ACHN (cell line): ENCODE data around the gene SLC51A.
"Not testable (repeated sequence)": the region's sequence is repeated elsewhere in the genome, so short reads cannot be mapped to it uniquely, and the experiment has no call there.

Experiments used
- DNase-seq: peaks from one replicate; pipeline ENCODE4 v3.0.0-alpha.2; 2015
- in situ Hi-C: cut with HindIII; loops from 2 replicates; pipeline ENCODE4 v1.10.0; 2017; ENCODE audit warnings: low sequenced_read_pairs, low pct_ligation_motif_present, low pct_unique_long_range_greater_than_20kb

SLC51A gene

DNA sequence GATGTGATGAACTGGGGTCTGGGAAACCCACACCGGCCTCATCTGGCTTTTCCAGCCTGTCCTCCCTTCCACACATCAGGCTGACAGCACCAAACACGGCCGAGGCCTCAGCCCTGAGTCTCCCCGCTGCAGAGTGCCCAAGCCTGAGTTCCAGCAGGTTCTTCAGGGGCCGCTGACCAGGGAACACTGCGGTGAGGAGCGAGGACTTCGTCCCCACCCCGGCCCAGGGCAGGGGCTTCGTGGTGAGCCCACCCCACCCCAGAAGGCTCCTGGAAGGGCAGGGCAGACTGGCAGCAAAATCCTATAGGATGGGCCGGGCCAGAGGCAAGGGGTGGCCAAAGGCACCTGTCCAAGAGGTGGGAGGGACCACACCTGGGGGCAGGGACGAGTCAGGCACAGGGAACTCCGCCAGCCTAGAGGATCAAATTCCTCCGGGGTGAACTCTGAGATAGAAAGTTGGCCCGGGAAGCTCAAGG, at the start of gene SLC51A:
Gene SLC51A, plus strand, starts transcription at position 446 of the 476 bp plus-strand sequence. CDS start 179 bp downstream, outside the sequence.
- DNase-seq: no peak
- in situ Hi-C loops: no loop called here

DNA sequence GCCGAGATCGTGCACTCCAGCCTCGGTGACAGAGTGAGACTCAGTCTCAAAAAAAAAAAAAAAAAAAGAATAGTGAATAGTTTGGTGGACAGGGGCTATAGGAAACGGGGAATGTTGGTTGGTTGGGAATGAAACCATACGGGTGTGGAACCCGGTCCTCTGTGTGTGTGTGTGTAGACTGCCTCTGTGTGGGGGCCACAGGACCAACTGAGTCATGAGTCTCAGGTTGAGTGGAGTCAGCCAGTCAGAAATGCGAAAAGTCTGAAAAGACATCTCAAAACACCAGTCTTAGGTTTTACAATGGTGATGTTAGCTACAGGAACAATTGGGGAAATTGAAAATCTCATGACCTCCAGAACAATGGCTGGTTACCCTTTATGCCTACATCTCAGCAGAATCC, 49.6 kb upstream of the SLC51A start:
- DNase-seq: no peak
- in situ Hi-C loops: no loop called here

DNA sequence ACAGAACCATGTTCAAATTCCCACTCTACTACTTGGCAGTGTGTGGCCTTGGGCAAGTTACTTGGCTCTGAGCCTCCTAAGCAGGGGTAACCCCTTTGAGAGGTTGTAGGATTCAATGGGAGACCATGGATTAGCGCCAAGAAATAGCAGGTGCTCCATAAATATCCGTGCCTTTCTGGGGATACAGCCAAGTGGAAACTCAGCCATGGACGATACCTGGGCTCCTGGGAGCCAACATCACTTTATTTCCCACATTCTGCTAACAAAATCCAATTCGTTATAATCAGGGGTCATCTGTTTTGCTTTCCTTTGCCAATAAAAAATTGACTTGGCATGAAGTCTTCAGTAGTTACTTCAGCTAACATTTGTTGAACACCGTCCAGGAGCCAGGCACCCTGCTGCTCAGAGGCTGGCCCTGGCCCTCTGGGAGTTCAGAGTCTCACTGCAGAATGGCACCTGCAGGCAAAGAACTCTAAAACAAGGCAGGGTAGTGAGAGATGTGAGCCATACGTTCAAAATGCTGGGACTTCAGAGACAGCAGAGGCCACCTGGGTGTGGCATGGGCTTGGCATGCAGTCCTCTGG, 47.4 kb upstream of the SLC51A start:
- in situ Hi-C loops: no loop called here
- no peak for DNase-seq

DNA sequence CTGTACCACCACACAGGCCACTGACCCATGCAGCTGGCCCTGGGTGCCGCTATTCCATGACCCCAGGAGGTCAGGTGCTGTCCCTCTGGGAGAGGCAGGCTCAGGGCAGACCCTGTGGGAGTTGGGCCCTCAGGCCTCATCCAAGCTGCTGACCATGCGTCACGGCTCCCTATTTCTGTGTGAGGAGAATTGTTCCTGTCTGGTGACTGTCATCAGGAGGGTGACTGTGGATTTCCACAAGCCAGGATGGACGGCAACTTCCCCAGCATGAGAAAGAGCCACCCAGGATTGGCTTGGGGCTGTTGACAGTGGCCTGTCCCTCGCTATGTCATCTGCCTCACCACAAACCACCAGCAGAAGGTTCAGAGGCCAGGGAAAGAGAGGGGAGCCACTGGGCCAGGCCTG, 46.5 kb upstream of the SLC51A start:
- no peak for DNase-seq
- in situ Hi-C loops: no loop called here

DNA sequence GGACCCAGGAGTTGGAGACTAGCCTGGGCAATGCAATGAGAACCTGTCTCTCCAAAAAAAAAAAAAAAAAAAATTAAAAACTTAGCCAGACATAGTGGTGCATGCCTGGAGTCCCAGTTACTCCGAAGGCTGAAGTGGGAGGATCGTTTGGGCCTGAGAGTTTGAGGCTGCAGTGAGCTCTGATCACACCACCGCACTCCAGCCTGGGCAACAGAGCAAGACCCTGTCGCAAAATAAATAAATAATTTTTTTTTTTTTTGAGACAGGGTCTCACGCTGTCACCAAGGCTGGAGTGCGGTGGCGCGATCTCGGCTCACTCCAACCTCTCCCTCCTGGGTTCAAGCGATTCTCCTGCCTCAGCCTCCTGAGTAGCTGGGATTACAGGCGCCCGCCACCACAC, 46.0 kb upstream of the SLC51A start:
- DNase-seq: not testable (repeated sequence)

DNA sequence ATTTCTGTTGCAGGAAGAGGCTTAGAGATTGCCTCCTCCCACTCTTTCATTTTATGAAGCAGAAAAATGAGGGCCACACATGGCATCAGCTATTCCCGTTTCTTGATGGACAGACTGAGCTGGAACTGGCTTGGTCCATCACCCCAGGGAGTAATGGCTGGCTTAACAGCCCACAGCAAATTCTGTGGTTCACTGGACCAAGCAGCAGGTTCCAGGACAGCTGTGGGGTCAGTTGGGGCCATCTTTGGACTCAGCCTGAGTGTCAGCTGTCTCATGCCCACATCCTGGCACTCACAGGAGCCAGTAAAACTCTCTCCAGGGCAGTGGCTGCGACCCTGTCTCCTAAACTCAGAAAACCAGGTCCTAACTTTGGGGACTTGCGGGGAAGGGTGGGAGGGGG, 41.7 kb upstream of the SLC51A start:
- no peak for DNase-seq
- in situ Hi-C loops: no loop called here

More for the DNA sequence above, 46.0 kb upstream of the SLC51A start:
- in situ Hi-C loops: not testable (repeated sequence)

DNA sequence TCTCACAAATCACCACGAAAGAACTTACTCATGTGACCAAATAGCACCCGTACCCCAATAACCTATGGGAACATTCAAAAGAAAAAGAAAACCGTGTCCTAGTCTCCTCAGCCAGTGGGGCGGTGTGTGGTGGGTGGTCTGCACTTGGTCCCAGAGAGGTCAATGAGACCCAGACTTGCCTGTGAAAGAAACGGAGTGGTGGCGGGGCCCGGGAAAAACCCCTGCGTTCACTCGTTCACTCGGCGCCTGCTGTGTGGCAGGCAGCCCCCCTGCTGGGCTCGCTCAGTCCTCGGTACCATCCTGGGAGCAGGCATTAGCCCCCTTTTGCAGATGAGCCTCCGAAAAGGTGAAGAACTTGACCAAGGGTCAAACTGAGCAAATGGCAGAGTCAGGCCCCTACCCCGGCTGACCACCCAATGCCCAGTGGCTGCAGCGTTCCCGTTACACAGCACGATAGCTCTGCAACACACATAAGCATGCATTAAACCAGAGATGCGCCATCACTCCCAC, 41.2 kb upstream of the SLC51A start:
- in situ Hi-C loops: no loop called here
- DNase-seq: no peak

DNA sequence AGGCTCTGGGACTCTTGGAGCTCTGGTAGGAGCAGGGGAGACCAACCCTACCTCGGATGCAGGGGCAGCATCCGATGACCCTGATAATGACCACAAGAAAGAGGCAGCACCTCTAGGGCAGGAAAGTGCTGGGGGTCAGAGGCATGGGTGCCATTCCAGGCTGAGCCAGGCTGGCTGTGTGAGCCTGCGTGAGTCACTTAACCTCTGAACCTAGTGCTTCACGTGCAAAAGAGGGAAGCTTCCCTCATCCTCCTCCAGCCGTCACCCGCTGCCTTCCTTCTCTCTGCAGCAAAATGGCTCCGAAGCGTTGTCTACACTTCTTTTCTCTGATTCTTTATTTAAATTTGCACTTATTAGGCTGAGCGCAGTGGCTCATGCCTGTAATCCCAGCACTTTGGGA, 40.6 kb upstream of the SLC51A start:
- in situ Hi-C loops: no loop called here
- no peak for DNase-seq

DNA sequence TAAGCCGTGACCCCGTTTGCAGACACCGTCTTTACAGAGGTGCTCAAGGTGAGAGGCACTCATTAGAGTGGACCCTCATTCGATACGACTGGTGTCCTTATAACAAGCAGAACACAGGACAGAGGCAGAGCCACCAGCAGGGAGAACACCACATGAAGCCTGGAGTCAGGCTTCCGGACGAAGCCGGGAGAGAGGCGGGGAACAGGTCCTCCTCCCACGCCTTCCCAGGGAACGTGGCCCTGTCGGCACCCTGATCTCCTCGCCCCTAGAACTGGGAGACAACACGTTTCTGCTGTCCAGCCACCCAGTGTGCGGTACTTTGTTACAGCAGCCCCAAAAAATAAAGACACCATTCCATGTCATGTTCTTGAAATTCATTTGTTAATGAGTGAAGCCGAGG, 38.8 kb upstream of the SLC51A start:
- in situ Hi-C loops: no loop called here

DNA sequence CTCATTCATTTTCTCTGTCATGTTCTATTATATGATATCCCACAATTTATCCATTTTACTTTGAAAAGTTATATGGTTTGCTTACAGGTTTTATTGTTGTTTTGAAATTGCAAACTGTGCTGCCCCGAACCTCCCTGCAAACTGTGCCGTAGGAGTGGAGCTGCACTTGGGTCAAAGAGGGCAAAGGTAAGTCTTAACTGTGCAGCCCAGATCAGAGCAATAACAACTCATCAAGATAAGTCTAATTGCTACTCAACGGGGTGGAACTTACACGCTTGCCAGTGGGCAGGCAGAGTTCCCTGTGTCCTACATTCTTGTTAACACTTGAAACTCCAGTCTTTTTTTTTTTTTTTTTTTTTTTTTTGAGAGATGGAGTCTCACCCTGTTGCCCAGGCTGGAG, 38.4 kb upstream of the SLC51A start:
- in situ Hi-C loops: no loop called here
- no peak for DNase-seq

More for the DNA sequence above, 38.8 kb upstream of the SLC51A start:
- DNase-seq: no peak

DNA sequence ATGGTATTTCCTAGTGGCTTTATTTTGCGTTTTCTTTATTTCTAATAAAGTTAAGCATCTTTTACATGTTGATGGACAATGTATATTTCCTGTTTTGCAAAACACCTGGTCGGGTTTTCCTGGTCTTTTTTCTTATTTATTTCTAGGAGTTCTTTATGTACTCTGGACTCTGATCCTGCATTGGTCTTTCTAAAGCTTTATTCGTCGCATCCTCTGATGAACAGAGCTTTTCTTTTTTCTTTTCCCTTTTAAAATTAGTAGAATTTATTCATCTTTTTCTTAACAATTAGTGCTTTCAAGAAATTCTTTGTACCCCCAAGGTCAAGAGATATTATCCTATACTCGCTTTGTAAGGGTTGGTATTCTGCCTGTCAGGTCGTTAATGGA, 37.3 kb upstream of the SLC51A start:
- no peak for DNase-seq
- in situ Hi-C loops: no loop called here

DNA sequence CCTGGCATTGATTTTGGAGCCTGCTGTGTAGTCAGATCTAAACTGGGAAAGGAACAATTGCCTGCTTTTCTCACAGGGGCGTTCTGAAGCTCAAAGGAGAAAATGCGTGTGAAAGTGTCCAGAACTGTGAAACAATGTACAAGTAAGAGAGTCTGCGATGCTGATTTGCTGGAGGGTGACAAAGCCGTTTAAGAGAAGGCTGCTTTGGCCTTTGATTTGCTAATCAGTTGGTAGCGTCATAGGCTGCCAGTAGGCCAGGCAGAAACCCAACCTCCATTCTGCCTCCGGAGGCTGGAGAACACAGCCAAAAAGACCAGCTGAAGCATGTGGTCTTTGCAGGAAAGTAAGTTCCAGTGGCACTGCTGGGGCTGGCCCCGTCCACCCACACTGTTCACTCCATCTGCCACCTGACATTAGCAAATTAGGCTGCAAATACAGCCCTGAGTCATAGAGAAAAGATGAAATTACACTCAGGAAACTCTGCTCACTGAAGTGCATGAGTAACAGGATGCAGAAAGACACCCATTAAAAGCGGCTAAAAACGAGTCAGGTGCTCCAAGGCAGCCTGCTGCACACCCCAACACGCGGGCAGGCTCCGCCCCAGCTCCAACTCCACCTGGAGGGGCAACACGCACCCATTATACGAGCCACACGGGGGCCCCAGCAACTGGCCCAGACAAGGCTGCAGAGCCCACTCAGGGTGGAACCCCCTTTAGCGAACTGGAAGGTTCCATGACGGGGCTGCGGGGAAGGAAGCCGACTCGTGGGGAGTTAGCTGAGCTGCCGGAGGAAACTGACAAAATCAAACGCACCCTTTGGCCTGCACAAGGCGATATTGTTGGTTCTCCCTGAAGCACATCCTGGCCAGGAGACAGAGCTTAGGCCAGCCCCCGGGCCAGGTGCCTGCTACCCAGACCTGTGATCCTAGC, 36.7 kb upstream of the SLC51A start:
- no peak for DNase-seq
- in situ Hi-C loops: no loop called here

DNA sequence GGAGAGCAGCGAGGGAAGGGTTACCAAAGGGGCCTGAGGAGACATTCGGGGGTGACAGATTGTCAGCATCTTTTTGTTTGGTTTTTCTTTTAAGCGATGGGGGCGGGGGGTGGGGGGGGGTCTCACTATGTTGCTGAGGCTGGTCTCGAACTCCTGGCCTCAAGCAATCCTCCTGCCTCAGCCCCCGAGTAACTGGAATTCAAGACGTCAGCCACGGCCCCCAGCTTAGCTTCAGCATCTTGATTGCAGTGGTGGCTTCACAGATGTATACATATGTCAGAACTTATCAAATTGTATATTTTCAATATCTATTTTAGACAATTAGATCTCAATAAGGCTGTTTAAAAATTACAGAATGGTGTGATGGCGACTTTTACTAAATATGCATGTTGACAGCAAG, 36.0 kb upstream of the SLC51A start:
- no peak for DNase-seq
- in situ Hi-C loops: no loop called here

DNA sequence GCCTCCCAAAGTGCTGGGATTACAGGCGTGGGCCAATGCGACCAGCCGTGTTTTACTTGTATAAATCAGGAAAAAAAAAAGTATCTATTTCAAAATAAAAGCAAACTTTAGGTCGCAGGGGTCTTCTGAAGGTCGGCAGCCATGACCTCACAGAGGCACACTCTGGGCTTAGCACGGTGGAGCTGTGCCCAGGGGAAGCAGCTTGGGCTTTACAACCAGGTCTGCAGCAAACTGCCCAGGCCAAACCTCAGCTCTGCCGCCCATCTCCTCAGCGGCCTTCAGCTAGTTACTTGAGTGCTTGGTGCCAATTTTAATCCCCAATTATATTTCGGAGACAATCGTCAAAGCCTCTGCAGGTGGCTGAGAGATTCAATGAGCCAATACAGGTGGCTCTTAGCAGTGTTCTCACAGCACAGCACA, 35.2 kb upstream of the SLC51A start:
- in situ Hi-C loops: no loop called here
- DNase-seq: no peak

DNA sequence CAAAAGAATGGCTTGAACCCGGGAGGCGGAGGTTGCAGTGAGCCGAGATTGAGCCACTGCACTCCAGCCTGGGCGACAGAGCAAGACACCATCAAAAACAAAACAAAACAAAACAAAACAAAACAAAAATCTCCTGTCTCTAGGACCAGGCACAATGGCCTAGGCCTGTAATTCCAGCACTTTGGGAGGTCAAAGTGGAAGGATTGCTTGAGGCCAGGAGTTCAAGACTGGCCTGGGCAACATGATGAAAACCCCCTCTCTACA, 32.2 kb upstream of the SLC51A start:
- in situ Hi-C loops, DNase-seq: not testable (repeated sequence)

DNA sequence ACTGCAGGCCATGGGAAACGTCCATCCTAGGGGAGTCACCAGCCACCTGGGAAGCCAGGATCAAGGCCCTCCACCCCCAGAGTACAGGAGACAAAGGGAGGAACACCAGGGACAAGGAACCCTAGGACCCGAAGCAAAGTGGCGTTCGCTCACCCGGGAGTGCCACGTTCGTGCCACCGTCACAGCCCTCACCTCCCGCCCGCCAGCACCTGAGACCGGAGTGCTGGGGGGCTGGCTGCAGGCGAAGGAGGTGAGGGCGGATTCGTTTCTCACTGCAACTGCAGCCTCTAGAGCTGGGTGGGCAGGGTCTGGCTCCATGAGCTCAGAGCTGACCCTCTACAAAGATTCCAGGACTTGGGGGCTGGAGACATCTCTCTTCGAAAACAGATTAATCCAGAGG, 31.5 kb upstream of the SLC51A start:
- in situ Hi-C loops: no loop called here
- no peak for DNase-seq

DNA sequence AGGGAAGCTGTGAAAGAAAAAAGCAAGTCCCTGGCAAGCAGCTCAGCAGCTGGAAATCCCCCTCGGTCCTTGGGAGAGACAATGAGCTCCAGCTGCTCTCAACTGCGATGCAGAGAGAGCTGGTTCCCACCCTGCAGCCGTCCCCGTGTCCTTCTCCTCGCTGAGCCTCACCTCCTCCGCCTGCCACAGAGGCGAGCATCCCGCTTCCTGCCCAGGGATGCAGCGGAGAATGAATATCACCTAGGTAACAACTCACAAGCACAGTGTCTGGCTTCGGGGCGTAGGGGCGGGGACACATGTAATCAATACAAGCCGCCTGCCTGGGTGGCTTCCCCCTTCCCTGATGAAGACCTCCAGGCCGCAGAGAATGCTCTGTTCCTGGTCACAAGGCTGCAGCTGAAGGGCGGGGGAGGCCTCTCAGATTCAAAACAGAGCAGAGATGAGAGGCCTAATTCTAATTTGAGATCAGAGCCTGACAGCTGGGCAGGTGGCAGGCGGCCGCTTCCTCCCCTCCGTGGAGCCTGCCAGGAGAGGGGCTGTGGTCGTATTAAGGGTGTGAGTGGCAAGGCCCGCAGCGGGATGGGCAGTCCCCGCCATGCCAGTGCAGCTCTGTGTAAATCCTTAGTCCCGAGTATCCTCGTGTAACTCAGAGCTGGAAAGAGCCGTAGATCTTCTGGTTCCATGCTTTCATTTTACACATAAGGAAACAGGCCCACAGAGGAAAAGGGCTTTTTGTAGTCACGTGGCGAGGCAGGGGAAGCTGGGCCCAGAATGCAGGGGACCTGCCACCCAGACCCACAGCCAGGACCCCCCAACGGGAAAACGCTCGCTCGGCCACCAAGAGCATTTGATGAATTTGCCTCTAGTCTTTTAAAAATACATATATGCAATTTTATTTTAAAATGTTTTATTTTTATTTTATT, 29.4 kb upstream of the SLC51A start:
- in situ Hi-C loops: no loop called here
- no peak for DNase-seq

DNA sequence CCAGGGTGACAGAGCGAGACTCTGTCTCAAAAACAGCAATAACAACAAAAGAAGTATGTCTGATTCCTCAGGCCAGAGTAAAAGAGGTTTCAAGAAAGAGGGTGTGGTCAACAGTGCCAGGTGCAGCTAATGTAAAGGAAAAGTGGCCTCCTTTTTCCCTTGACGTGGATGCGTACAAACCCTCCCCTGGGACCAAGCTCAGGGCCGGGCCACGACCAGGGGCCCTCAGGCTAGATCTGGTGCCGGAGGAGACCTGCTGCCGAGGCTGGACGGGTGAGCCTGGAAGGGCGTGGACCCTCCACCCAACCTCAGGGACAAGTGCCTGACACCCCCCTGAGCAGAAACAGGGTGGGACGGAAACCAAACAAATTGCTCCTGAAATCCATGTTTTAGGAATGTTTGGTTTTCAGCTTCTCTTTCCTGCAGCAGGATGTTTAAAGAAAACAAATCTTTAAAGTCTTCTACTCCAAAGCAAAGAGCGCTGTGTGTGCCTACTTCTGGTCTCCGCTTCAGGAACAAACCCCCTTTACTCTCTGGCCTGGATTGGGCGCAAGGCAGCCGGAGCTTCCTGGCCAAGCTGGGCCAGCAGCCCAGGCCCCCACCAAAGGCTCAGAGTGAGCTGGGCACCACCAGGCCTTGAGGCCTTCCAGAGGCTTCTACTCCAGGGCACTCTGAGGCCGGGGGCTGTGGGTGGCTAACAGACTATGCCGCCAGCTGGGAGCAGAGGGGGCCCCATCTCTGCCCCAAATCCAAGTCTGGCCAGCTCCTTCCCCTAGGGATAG, 26.6 kb upstream of the SLC51A start:
- in situ Hi-C loops: no loop called here

More for the DNA sequence above, 26.6 kb upstream of the SLC51A start:
- no peak for DNase-seq
